Pons (tissue), 1 donor: Measurements from ENCODE around the gene PRR33.
"Not testable (repeated sequence)": the region's sequence is repeated elsewhere in the genome, so short reads cannot be mapped to it uniquely, and the experiment has no call there.

Experiments used
- DNase-seq: peaks from one replicate; pipeline ENCODE4 v3.0.0-alpha.2; 2016; ENCODE audit warnings: low spot score

Gene PRR33

GRCh38 chr11:1888811-1889210 is 2.9 kb downstream of the PRR33 start:
- no peak for DNase-seq

GRCh38 chr11:1888347-1888753 is 3.3 kb downstream of the PRR33 start:
- no peak for DNase-seq

GRCh38 chr11:1887451-1888346 is 4.0 kb downstream of the PRR33 start:
- DNase-seq, result no peak

GRCh38 chr11:1886551-1886950 is 5.1 kb downstream of the PRR33 start:
- DNase-seq, result not testable (repeated sequence)

GRCh38 chr11:1884303-1884700 is 7.4 kb downstream of the PRR33 start:
- no peak for DNase-seq

- DNase-seq, result no peak
Observed at GRCh38 chr11:1883346-1884302, 8.1 kb downstream of the PRR33 start.

- peak; percentile 36 for DNase-seq
Observed at GRCh38 chr11:1882265-1883238, 9.1 kb downstream of the PRR33 start.

- no peak for DNase-seq
Observed at GRCh38 chr11:1881442-1882264, 10.0 kb downstream of the PRR33 start.

- no peak for DNase-seq
Observed at GRCh38 chr11:1880746-1881441, 10.8 kb downstream of the PRR33 start.

- no peak for DNase-seq
Observed at GRCh38 chr11:1879941-1880720, 11.6 kb downstream of the PRR33 start.

GRCh38 chr11:1879342-1879940 is 12.3 kb downstream of the PRR33 start:
- DNase-seq, result no peak

- DNase-seq, result no peak
Observed at GRCh38 chr11:1878137-1879031, 13.3 kb downstream of the PRR33 start.

- no peak for DNase-seq
Observed at GRCh38 chr11:1877211-1878136, 14.2 kb downstream of the PRR33 start.

GRCh38 chr11:1876361-1877063 is 15.2 kb downstream of the PRR33 start:
- no peak for DNase-seq

GRCh38 chr11:1875851-1876301 is 15.8 kb downstream of the PRR33 start:
- DNase-seq, result not testable (repeated sequence)
